Measurements from ENCODE around the gene DUSP1.
"Not testable (repeated sequence)": the region's sequence is repeated elsewhere in the genome, so short reads cannot be mapped to it uniquely, and the experiment has no call there.

The DUSP1 gene

GRCh38 chr5:172797771-172798191 lies 26.8 kb upstream of the DUSP1 start:
- no peak for DNase-seq

GRCh38 chr5:172796306-172796705 lies 25.3 kb upstream of the DUSP1 start:
- no peak for DNase-seq

GRCh38 chr5:172795318-172795977 lies 24.5 kb upstream of the DUSP1 start:
- no peak for DNase-seq

GRCh38 chr5:172793577-172794488 lies 22.8 kb upstream of the DUSP1 start:
- no peak for DNase-seq

GRCh38 chr5:172792701-172793570 lies 21.9 kb upstream of the DUSP1 start:
- no peak for DNase-seq

GRCh38 chr5:172791726-172792445 lies 20.9 kb upstream of the DUSP1 start:
- no peak for DNase-seq

- no peak for DNase-seq
Measured at GRCh38 chr5:172791286-172791685, 20.3 kb upstream of the DUSP1 start.

GRCh38 chr5:172790496-172790889 lies 19.5 kb upstream of the DUSP1 start:
- no peak for DNase-seq

- DNase-seq, result no peak
Measured at GRCh38 chr5:172789687-172790495, 18.9 kb upstream of the DUSP1 start.

- no peak for DNase-seq
Measured at GRCh38 chr5:172788771-172789686, 18.0 kb upstream of the DUSP1 start.

- DNase-seq, result not testable (repeated sequence)
Measured at GRCh38 chr5:172787538-172787937, 16.5 kb upstream of the DUSP1 start.

- DNase-seq, result no peak
Measured at GRCh38 chr5:172786736-172787462, 15.9 kb upstream of the DUSP1 start.

GRCh38 chr5:172785429-172786088 lies 14.6 kb upstream of the DUSP1 start:
- DNase-seq, result no peak

GRCh38 chr5:172784162-172784561 lies 13.2 kb upstream of the DUSP1 start:
- DNase-seq, result not testable (repeated sequence)

- DNase-seq, result not testable (repeated sequence)
Measured at GRCh38 chr5:172783319-172783718, 12.3 kb upstream of the DUSP1 start.

GRCh38 chr5:172782169-172783039 lies 11.4 kb upstream of the DUSP1 start:
- no peak for DNase-seq

GRCh38 chr5:172779691-172780341 lies 8.8 kb upstream of the DUSP1 start:
- DNase-seq, result no peak
